ENCODE data around the gene CLBA1. TPM values are rescaled to one million over a fixed set of nuclear protein-coding genes. Genes with fewer than 3 reads are reported as not detected.

CLBA1 gene
- total RNA-seq, 1 donor from 2014 or later: 4.7 TPM

DNA sequence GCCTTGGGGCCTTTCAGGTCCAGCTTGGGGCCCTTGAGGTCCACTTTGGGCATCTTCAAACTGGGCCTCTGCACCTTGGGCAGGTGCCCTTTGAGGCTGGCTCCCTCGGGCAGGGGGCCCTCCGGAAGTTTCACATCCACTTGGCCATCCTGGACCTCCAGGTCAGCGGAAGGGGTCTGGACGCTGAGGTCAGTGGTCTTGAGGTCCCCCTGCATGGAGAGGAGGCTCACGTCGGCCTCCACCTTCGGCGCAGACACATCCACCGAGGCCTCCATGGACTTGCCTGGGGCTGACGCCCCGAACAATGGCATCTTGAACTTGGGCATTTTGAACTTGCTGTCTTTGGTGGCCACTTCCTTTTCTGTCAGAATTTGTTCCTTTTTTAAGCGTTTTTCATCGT lies 32.5 kb upstream of the CLBA1 start:
- intact Hi-C loops (cut with DNase I): no loop called here
- DNase-seq (ENCODE audit: extremely low spot score in 2 of 2): no peak
- Histone ChIP-seq H3K36me3 (peaks cover 0 to 36% of the 10 kb centered on the region in 2 donors), H3K27me3 (no peaks in the 10 kb centered on the region), H3K4me1 (no peaks in the 10 kb centered on the region), H3K9me3 (no peaks in the 10 kb centered on the region), H3K27ac (no peak overlapping the region), H3K4me3 (no peak overlapping the region)
- TF ChIP-seq, protein P1, sequence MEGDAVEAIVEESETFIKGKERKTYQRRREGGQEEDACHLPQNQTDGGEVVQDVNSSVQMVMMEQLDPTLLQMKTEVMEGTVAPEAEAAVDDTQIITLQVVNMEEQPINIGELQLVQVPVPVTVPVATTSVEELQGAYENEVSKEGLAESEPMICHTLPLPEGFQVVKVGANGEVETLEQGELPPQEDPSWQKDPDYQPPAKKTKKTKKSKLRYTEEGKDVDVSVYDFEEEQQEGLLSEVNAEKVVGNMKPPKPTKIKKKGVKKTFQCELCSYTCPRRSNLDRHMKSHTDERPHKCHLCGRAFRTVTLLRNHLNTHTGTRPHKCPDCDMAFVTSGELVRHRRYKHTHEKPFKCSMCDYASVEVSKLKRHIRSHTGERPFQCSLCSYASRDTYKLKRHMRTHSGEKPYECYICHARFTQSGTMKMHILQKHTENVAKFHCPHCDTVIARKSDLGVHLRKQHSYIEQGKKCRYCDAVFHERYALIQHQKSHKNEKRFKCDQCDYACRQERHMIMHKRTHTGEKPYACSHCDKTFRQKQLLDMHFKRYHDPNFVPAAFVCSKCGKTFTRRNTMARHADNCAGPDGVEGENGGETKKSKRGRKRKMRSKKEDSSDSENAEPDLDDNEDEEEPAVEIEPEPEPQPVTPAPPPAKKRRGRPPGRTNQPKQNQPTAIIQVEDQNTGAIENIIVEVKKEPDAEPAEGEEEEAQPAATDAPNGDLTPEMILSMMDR (IDR thresholded peaks at IDR 0.05): no peak
- TF ChIP-seq POLR2AphosphoS5 (IDR thresholded peaks at IDR 0.05; ENCODE audit: insufficient read depth in 1 of 2, low read depth in 1 of 2) (no peak), POLR2A (IDR thresholded peaks at IDR 0.05) (no peak)

DNA sequence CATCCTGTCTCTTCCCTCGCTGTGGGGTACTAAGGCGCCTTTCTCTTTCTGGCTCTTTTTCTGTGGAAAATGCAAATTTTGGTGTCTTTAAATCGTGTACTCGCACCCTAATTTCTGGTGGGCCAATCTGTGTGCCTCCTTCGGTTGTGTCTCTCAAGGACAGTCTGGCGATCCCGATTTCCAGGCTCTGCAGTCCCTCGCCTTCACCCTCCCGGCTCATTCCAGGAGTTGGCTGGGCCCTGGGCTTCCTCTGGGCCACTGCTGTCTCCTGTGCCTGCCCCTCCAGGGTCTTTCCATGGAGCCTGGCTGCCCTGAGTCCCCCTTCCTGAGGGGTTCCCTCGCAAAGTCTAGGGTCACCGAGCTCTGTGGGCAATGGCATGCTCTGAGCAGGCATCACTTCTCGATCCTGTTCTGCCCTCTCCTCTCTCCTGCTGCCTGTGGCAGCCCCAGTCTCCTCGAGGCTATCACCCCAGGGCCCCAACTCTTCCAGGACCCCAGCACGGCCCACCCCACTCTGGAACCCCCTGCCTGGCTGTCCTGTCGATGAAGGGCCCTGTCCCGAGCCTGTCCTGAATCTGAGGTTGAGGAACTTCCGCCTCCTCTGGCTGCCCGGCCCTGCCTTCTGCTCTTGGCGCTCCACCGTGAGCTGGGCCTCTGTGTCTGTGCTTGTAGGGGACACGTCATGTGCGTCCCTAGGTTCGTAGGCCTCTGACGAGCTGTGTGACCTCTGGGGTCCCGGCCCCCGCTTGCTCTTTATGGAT lies 31.5 kb upstream of the CLBA1 start:
- no peak for DNase-seq (ENCODE audit: extremely low spot score in 2 of 2)
- peaks cover 0 to 36% of the 10 kb centered on the region in 2 donors for H3K36me3 ChIP-seq
- H3K4me3 ChIP-seq: no peak overlapping the region
- TF ChIP-seq, protein P1 (IDR thresholded peaks at IDR 0.05): no peak
- TF ChIP-seq POLR2A (IDR thresholded peaks at IDR 0.05) (no peak), POLR2AphosphoS5 (IDR thresholded peaks at IDR 0.05; ENCODE audit: insufficient read depth in 1 of 2, low read depth in 1 of 2) (no peak)
- intact Hi-C loops (cut with DNase I): no loop called here
- H3K4me1 ChIP-seq: no peaks in the 10 kb centered on the region
- H3K27me3 ChIP-seq: no peaks in the 10 kb centered on the region
- no peaks in the 10 kb centered on the region for H3K9me3 ChIP-seq
- no peak overlapping the region for H3K27ac ChIP-seq

DNA sequence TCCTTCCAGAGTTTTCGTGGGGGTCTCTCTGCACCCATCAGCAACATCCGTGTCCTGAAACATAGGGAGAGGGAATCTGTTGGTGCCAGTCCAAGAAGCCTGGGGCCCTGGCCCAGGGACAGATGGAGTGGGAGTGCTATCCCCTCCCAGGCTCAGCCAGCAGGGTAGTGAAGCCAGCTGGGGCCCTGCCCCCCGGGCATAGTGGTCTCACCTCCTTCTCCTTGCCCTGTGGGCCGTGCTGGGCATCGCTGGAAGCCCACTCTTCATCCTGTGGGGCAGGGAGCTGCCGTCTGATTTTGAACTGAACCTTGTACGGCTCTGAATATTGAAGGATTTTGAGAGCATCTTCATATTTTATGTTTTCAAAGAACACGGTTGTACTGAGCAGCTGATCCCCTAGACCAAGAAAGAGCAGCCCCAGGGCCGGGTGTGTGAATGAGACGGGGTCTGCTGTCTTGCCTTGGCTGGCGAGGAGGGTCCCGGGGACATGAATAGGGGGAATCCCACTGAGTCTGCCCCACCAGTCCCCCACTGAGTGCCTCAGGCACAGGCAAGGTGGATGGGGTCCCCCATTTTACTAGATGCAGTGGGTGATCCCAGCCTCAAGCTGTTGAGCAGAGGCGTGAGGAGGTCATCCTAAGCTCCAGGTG lies 30.7 kb upstream of the CLBA1 start:
- Histone ChIP-seq H3K27ac (no peak overlapping the region), H3K27me3 (no peaks in the 10 kb centered on the region), H3K9me3 (no peaks in the 10 kb centered on the region), H3K4me3 (no peak overlapping the region), H3K4me1 (no peaks in the 10 kb centered on the region), H3K36me3 (peaks cover 0 to 36% of the 10 kb centered on the region in 2 donors)
- intact Hi-C loops (cut with DNase I): no loop called here
- TF ChIP-seq POLR2AphosphoS5 (IDR thresholded peaks at IDR 0.05; ENCODE audit: insufficient read depth in 1 of 2, low read depth in 1 of 2) (no peak), POLR2A (IDR thresholded peaks at IDR 0.05) (no peak)
- TF ChIP-seq, protein P1 (IDR thresholded peaks at IDR 0.05): no peak
- no peak for DNase-seq (ENCODE audit: extremely low spot score in 2 of 2)

DNA sequence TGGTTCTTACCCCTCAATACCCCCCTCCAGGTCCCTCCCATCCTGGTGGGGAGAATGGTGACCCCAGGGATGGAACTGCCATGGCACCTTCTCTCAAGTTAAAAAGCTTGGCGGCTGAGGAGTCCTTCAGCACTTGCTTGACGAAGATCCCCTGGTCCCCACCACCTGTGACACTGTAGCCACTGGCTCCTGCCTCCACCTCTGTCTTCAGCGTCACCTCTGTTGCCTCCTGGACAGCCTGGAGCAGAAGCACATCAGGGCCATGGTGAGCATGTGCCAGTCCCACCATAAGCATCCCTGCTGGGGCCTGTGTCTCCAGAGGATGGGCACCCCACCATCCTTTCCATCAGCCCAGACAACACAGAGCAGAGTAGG lies 30.2 kb upstream of the CLBA1 start:
- Histone ChIP-seq H3K27me3 (no peaks in the 10 kb centered on the region), H3K27ac (no peak overlapping the region), H3K9me3 (no peaks in the 10 kb centered on the region), H3K4me1 (no peaks in the 10 kb centered on the region), H3K36me3 (peaks cover 0 to 36% of the 10 kb centered on the region in 2 donors), H3K4me3 (no peak overlapping the region)
- no peak for DNase-seq (ENCODE audit: extremely low spot score in 2 of 2)
- TF ChIP-seq POLR2A (IDR thresholded peaks at IDR 0.05): no peak
- no peak for TF ChIP-seq POLR2AphosphoS5 (IDR thresholded peaks at IDR 0.05; ENCODE audit: insufficient read depth in 1 of 2, low read depth in 1 of 2)
- TF ChIP-seq, protein P1 (IDR thresholded peaks at IDR 0.05): no peak
- intact Hi-C loops (cut with DNase I): no loop called here

All from vagina (tissue), 2 donors.